HUES6 (cell line): ENCODE data around the gene OR51F1.
"Not testable (repeated sequence)": the region's sequence is repeated elsewhere in the genome, so short reads cannot be mapped to it uniquely, and the experiment has no call there.

Experiments used
- H3K27ac ChIP-seq: 2 replicates; pipeline ENCODE4 v1.7.0; 2013; ENCODE audit warnings: low read depth, mild to moderate bottlenecking, low read length, inconsistent platforms
- H3K27me3 ChIP-seq: 2 replicates; pipeline ENCODE4 v1.6.1; 2013; ENCODE audit warnings: low read length; ENCODE audit not compliant: control insufficient read depth, insufficient read depth
- H3K36me3 ChIP-seq: 2 replicates; pipeline ENCODE4 v1.6.1; 2013; ENCODE audit warnings: low read length; ENCODE audit not compliant: control insufficient read depth, insufficient read depth
- H3K4me1 ChIP-seq: 2 replicates; pipeline ENCODE4 v1.6.1; 2013; ENCODE audit warnings: low read length; ENCODE audit not compliant: control insufficient read depth, insufficient read depth
- H3K4me3 ChIP-seq: 2 replicates; pipeline ENCODE4 v1.5.1; 2013; ENCODE audit warnings: low read depth, low read length
- H3K9ac ChIP-seq: one replicate; pipeline ENCODE4 v1.6.1; 2013; ENCODE audit warnings: mild to moderate bottlenecking, low read length
- H3K9me3 ChIP-seq: 2 replicates; pipeline ENCODE4 v1.6.1; 2013; ENCODE audit warnings: low read depth, low read length; ENCODE audit not compliant: control insufficient read depth, insufficient read depth

Gene OR51F1

GRCh38 chr11:4751201-4751600, 18.5 kb downstream of the OR51F1 start:
- no peaks in the 10 kb centered on the region for H3K9me3 ChIP-seq
- H3K27me3 ChIP-seq: no peaks in the 10 kb centered on the region
- no peak overlapping the region for H3K27ac ChIP-seq
- no peaks in the 10 kb centered on the region for H3K36me3 ChIP-seq
- H3K4me3 ChIP-seq: no peak overlapping the region
- no peaks in the 10 kb centered on the region for H3K4me1 ChIP-seq
- no peak overlapping the region for H3K9ac ChIP-seq

GRCh38 chr11:4748438-4748837, 21.3 kb downstream of the OR51F1 start:
- H3K4me1 ChIP-seq: no peaks in the 10 kb centered on the region

GRCh38 chr11:4740735-4741134, 29.0 kb downstream of the OR51F1 start:
- Histone ChIP-seq H3K36me3 (no peaks in the 10 kb centered on the region), H3K27ac (no peak overlapping the region), H3K9ac (no peak overlapping the region), H3K4me3 (no peak overlapping the region), H3K27me3 (no peaks in the 10 kb centered on the region), H3K4me1 (no peaks in the 10 kb centered on the region), H3K9me3 (no peaks in the 10 kb centered on the region)

More at GRCh38 chr11:4748438-4748837, 21.3 kb downstream of the OR51F1 start:
- Histone ChIP-seq H3K9me3 (no peaks in the 10 kb centered on the region), H3K27ac (no peak overlapping the region), H3K36me3 (no peaks in the 10 kb centered on the region), H3K4me3 (no peak overlapping the region), H3K9ac (no peak overlapping the region), H3K27me3 (no peaks in the 10 kb centered on the region)

- H3K9me3 ChIP-seq: no peaks in the 10 kb centered on the region
- no peaks in the 10 kb centered on the region for H3K36me3 ChIP-seq
- no peak overlapping the region for H3K4me3 ChIP-seq
- no peaks in the 10 kb centered on the region for H3K27me3 ChIP-seq
- H3K27ac ChIP-seq: no peak overlapping the region
- no peak overlapping the region for H3K9ac ChIP-seq
- H3K4me1 ChIP-seq: no peaks in the 10 kb centered on the region
Measured at GRCh38 chr11:4727171-4727570, 42.6 kb downstream of the OR51F1 start.

- not testable (repeated sequence) for H3K27me3 ChIP-seq, H3K9me3 ChIP-seq, H3K4me3 ChIP-seq, H3K9ac ChIP-seq, H3K36me3 ChIP-seq, H3K4me1 ChIP-seq, H3K27ac ChIP-seq
Measured at GRCh38 chr11:4722616-4723534, 46.9 kb downstream of the OR51F1 start.
